PFSK-1 (cell line): Measurements from ENCODE around the gene NARF.

Source experiments
- FOXP2 ChIP-seq: optimal IDR thresholded peaks from 2 replicates; pipeline ENCODE3; 2011; ENCODE audit warnings: borderline replicate concordance, control low read depth, inconsistent platforms; ENCODE audit not compliant: insufficient read depth; ENCODE audit errors: extremely low read length, extremely low read depth
- POLR2AphosphoS5 ChIP-seq: IDR thresholded peaks from 2 replicates; pipeline ENCODE4 v1.6.1; 2012; ENCODE audit warnings: low read depth, mild to moderate bottlenecking, control low read depth, low read length, moderate library complexity
- REST ChIP-seq, 2 experiments: IDR thresholded peaks; 2 replicates each; pipeline versions ENCODE4 v1.6.1 to v1.8.0; 2011 to 2012; ENCODE audit warnings: low read depth in 2 of 2, low read length in 2 of 2, control low read depth in 1 of 2, inconsistent platforms in 1 of 2, mild to moderate bottlenecking in 1 of 2, moderate library complexity in 1 of 2; ENCODE audit not compliant: insufficient read depth in 1 of 2
- SIN3A ChIP-seq: IDR thresholded peaks from 2 replicates; pipeline ENCODE4 v1.6.1; 2012; ENCODE audit warnings: mild to moderate bottlenecking, low read length, moderate library complexity, borderline replicate concordance; ENCODE audit not compliant: insufficient read depth
- TAF1 ChIP-seq: IDR thresholded peaks from 2 replicates; pipeline ENCODE4 v1.6.1; 2012; ENCODE audit warnings: low read length, control low read depth, borderline replicate concordance; ENCODE audit not compliant: insufficient read depth

The NARF gene

GRCh38 chr17:82474223-82475010, 15.9 kb downstream of the NARF start:
- TF ChIP-seq POLR2AphosphoS5, result no peak
- TF ChIP-seq TAF1, result no peak
- no peak for TF ChIP-seq FOXP2
- no peak for TF ChIP-seq REST (IDR thresholded peaks at IDR 0.05; ENCODE audit: insufficient read depth in 1 of 2, low read depth in 2 of 2, low read length in 2 of 2)
- no peak for TF ChIP-seq SIN3A

GRCh38 chr17:82475458-82475857, 16.9 kb downstream of the NARF start:
- no peak for TF ChIP-seq SIN3A
- TF ChIP-seq POLR2AphosphoS5, result no peak
- TF ChIP-seq REST (IDR thresholded peaks at IDR 0.05; ENCODE audit: insufficient read depth in 1 of 2, low read depth in 2 of 2, low read length in 2 of 2), result no peak
- no peak for TF ChIP-seq TAF1
- TF ChIP-seq FOXP2, result no peak

- TF ChIP-seq TAF1 (no peak), SIN3A (no peak), POLR2AphosphoS5 (no peak), REST (IDR thresholded peaks at IDR 0.05; ENCODE audit: insufficient read depth in 1 of 2, low read depth in 2 of 2, low read length in 2 of 2) (no peak), FOXP2 (no peak)
Measured at GRCh38 chr17:82477934-82478333, 19.4 kb downstream of the NARF start.

- no peak for TF ChIP-seq TAF1
- TF ChIP-seq REST (IDR thresholded peaks at IDR 0.05; ENCODE audit: insufficient read depth in 1 of 2, low read depth in 2 of 2, low read length in 2 of 2), result no peak
- TF ChIP-seq SIN3A, result no peak
- no peak for TF ChIP-seq FOXP2
- TF ChIP-seq POLR2AphosphoS5, result no peak
Measured at GRCh38 chr17:82479602-82480001, 21.1 kb downstream of the NARF start.

- TF ChIP-seq FOXP2 (no peak), SIN3A (no peak), TAF1 (no peak), POLR2AphosphoS5 (no peak), REST (IDR thresholded peaks at IDR 0.05; ENCODE audit: insufficient read depth in 1 of 2, low read depth in 2 of 2, low read length in 2 of 2) (no peak)
Measured at GRCh38 chr17:82480318-82480717, 21.8 kb downstream of the NARF start.
